Neural crest cell (in vitro differentiated cells): ENCODE measurements around the gene KDM4B. TPM values are rescaled to one million over a fixed set of nuclear protein-coding genes. Genes with fewer than 3 reads are reported as not detected.

Experiments
- DNase-seq: peaks from one replicate; pipeline ENCODE4 v3.0.0; 2021; ENCODE audit warnings: low read depth, mixed read lengths, low spot score
- H3K27ac Mint-ChIP-seq: one replicate; pipeline ENCODE4 v1.8.0; 2021; ENCODE audit warnings: mild to moderate bottlenecking, mixed read lengths; ENCODE audit not compliant: unreplicated experiment
- H3K27me3 Mint-ChIP-seq: 2 replicates; pipeline ENCODE4 v1.8.0; 2021; ENCODE audit warnings: low read depth, mild to moderate bottlenecking, mixed read lengths
- H3K36me3 Mint-ChIP-seq: 2 replicates; pipeline ENCODE4 v1.8.0; 2021; ENCODE audit warnings: low read depth, mild to moderate bottlenecking, mixed read lengths
- H3K4me1 Mint-ChIP-seq: 2 replicates; pipeline ENCODE4 v1.8.0; 2021; ENCODE audit warnings: mixed read lengths
- H3K4me3 Mint-ChIP-seq: one replicate; pipeline ENCODE4 v1.8.0; 2021; ENCODE audit warnings: mild to moderate bottlenecking, mixed read lengths
- H3K9me3 Mint-ChIP-seq: 2 replicates; pipeline ENCODE4 v1.8.0; 2021; ENCODE audit warnings: mixed read lengths
- total RNA-seq: library from RNA; stranded (reverse); gene quantifications from 2 replicates; pipeline ENCODE4 v1.2.1, GENCODE V29; 2021
- TF ChIP-seq, protein P1 (sequence below): fragments of 200-600 bp; sonication (generic); conservative IDR thresholded peaks from 2 replicates; pipeline ENCODE4 v1.5.0; 2021; ENCODE audit warnings: antibody characterized with exemption, mild to moderate bottlenecking

Gene KDM4B
- total RNA-seq, 1 donor from 2014 or later = 45.4 TPM

DNA sequence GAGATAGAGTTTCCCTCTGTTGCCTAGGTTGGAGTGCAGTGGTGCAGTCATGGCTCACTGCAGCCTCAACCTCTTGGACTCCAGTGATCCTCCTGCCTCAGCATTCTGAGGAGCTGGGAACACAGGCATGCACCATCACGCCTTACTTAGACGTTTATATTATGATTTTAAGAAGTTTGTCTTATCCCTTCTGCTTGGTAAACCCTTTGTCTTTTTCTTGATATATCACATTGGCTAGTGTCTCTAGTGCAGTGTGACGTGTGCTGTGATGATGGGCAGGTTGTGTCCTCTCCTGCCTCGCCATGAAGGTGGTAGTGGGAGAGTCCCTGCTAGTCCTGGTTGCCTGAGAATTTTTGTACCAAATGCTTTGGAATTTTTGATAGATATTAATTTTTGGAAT, 93.9 kb downstream of the KDM4B start:
- Mint-ChIP-seq H3K27ac (no peak overlapping the region), H3K9me3 (peaks cover 5% of the 10 kb centered on the region), H3K36me3 (peaks cover 16% of the 10 kb centered on the region), H3K4me3 (no peak overlapping the region), H3K27me3 (no peaks in the 10 kb centered on the region), H3K4me1 (peaks cover 24% of the 10 kb centered on the region)
- no peak for DNase-seq
- TF ChIP-seq, protein P1, sequence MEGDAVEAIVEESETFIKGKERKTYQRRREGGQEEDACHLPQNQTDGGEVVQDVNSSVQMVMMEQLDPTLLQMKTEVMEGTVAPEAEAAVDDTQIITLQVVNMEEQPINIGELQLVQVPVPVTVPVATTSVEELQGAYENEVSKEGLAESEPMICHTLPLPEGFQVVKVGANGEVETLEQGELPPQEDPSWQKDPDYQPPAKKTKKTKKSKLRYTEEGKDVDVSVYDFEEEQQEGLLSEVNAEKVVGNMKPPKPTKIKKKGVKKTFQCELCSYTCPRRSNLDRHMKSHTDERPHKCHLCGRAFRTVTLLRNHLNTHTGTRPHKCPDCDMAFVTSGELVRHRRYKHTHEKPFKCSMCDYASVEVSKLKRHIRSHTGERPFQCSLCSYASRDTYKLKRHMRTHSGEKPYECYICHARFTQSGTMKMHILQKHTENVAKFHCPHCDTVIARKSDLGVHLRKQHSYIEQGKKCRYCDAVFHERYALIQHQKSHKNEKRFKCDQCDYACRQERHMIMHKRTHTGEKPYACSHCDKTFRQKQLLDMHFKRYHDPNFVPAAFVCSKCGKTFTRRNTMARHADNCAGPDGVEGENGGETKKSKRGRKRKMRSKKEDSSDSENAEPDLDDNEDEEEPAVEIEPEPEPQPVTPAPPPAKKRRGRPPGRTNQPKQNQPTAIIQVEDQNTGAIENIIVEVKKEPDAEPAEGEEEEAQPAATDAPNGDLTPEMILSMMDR = no peak

DNA sequence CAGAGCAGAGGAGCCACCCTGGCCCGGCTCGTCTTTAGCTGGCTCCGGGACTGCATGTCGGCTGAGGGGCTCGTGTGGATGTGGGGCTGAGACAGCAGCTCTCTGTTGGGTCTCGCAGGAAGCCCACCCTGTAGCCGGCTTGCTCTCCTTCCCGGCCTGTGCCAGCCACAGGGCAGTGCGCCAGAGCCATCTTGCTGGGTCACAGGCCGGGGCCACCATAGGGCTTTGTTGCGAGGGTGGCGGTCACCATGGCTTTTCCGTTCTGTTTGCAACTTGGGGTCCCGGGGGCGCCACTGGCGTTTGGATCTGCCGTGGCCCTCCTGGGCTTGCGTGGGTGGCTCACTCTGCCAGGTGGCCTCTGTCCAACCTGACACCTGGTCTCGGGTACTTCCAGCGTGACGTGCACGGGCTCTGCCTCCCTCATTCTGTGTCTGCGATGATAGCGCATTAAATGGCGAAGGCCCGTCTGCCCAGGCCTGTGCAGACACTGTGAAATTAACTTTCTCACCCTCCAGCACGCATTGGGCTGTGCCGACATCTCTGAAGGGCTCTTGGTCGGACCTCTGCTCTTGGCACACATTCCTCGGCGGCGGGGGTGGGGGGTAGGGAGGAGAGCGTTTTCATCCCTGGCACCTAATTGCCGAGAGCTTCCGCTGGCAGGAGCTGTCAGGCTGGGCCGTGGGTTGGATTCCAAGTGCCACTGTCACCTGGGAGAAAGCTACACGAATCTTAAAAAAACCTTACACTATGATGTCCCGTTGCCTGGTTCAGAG, 95.1 kb downstream of the KDM4B start:
- Mint-ChIP-seq H3K4me1 (peaks cover 28% of the 10 kb centered on the region), H3K36me3 (peaks cover 16% of the 10 kb centered on the region), H3K9me3 (peaks cover 5% of the 10 kb centered on the region), H3K4me3 (no peak overlapping the region), H3K27ac (no peak overlapping the region), H3K27me3 (no peaks in the 10 kb centered on the region)
- DNase-seq = no peak
- TF ChIP-seq, protein P1 = no peak

DNA sequence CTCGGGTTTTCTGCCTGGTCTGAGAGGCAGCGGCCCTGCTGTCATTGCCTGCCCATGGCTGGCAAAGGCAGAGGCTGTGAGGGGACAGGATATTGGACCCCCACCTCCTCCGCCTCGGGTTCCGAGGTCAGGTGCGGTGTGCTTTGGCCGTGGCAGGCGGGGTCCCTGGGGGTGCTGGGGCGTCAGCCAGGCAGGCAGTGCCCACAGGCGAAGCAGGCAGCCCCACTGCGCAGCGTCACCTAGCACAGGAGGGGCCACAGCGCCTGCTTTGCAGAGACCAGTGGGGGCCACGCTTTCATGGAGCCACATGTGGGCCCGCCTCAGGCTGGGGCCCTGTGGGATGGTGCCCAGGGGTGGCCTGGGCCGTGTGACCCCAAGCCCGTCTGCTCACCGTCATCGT, 96.0 kb downstream of the KDM4B start:
- Mint-ChIP-seq H3K27ac (no peak overlapping the region), H3K27me3 (no peaks in the 10 kb centered on the region), H3K36me3 (peaks cover 16% of the 10 kb centered on the region), H3K4me1 (peaks cover 26% of the 10 kb centered on the region), H3K9me3 (peaks cover 5% of the 10 kb centered on the region), H3K4me3 (no peak overlapping the region)
- DNase-seq = no peak
- TF ChIP-seq, protein P1 = no peak

DNA sequence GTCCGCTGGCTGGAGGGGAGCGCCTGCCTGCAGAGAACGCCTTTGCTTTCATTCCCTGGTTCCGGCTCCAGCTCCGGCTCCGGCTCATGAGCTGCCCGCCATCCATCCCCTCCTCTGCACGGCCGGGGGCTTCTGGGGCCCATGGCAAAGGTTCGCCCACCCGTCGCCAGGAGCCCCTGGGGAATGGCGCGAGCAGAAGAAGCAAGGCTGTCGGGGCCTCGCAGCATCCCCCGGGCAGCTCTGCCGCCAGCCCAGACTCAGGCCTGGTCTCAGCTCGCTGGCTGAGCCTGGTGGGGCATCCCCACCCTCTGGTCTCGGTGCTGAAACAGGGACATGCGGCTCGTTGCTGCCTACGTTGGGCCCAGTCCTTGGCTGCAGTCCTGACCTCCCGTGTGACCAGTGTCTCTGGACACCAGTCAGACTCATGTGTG, 96.8 kb downstream of the KDM4B start:
- no peak overlapping the region for H3K4me3 Mint-ChIP-seq
- no peaks in the 10 kb centered on the region for H3K27me3 Mint-ChIP-seq
- H3K36me3 Mint-ChIP-seq = peaks cover 16% of the 10 kb centered on the region
- peaks cover 26% of the 10 kb centered on the region for H3K4me1 Mint-ChIP-seq
- DNase-seq = no peak
- TF ChIP-seq, protein P1 = no peak
- H3K27ac Mint-ChIP-seq = no peak overlapping the region
- H3K9me3 Mint-ChIP-seq = peaks cover 5% of the 10 kb centered on the region

DNA sequence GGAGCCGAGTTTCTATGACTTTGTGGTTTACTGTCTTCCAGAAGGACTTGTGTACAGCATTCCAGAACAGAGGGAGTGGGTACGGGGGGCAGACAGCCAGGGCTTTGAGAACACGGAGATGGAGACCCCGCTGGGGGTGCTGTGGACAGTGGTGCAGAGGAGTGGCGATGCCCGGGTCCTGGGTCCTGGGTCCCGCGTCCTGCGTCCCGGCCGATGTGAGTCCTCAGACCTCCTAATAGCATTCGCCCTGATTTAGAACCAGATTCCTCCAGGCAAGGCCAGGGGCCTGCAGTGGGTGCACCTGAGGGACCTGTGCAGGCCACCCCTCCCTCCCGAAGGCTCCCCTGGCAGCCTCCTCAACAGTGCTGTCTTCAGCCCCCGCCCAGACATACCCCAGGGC, 97.9 kb downstream of the KDM4B start:
- DNase-seq = no peak
- peaks cover 5% of the 10 kb centered on the region for H3K9me3 Mint-ChIP-seq
- H3K4me1 Mint-ChIP-seq = peaks cover 22% of the 10 kb centered on the region
- peaks cover 11% of the 10 kb centered on the region for H3K36me3 Mint-ChIP-seq
- TF ChIP-seq, protein P1 = no peak
- peak overlapping the region; percentile 14 for H3K27ac Mint-ChIP-seq
- no peaks in the 10 kb centered on the region for H3K27me3 Mint-ChIP-seq
- no peak overlapping the region for H3K4me3 Mint-ChIP-seq
